Ammon's horn (tissue), 1 donor: ENCODE results near the gene SLC35F3.

Experiments
- DNase-seq: peaks from one replicate; pipeline ENCODE4 v3.0.0-alpha.2; 2016; ENCODE audit warnings: low spot score

The SLC35F3 gene

GRCh38 chr1:233972951-233973635 lies 68.6 kb downstream of the SLC35F3 start:
- DNase-seq = no peak

- DNase-seq = no peak
Measured at GRCh38 chr1:233975486-233975885, 71.0 kb downstream of the SLC35F3 start.

- no peak for DNase-seq
Measured at GRCh38 chr1:233981042-233981675, 76.7 kb downstream of the SLC35F3 start.

GRCh38 chr1:233982827-233983518 lies 78.5 kb downstream of the SLC35F3 start:
- no peak for DNase-seq

- DNase-seq = no peak
Measured at GRCh38 chr1:233983811-233984210, 79.3 kb downstream of the SLC35F3 start.

- DNase-seq = no peak
Measured at GRCh38 chr1:233988963-233989696, 84.7 kb downstream of the SLC35F3 start.

GRCh38 chr1:233990486-233990885 lies 86.0 kb downstream of the SLC35F3 start:
- DNase-seq = no peak

- DNase-seq = no peak
Measured at GRCh38 chr1:233993651-233994050, 89.2 kb downstream of the SLC35F3 start.

- DNase-seq = no peak
Measured at GRCh38 chr1:233994112-233994511, 89.6 kb downstream of the SLC35F3 start.

- DNase-seq = no peak
Measured at GRCh38 chr1:233998456-233998855, 94.0 kb downstream of the SLC35F3 start.

- DNase-seq = no peak
Measured at GRCh38 chr1:233998891-233999290, 94.4 kb downstream of the SLC35F3 start.

GRCh38 chr1:234000557-234001041 lies 96.1 kb downstream of the SLC35F3 start:
- peak; percentile 46 for DNase-seq

GRCh38 chr1:234001817-234002216 lies 97.3 kb downstream of the SLC35F3 start:
- peak; percentile 36 for DNase-seq

- DNase-seq = no peak
Measured at GRCh38 chr1:234004591-234004990, 100.1 kb downstream of the SLC35F3 start.

GRCh38 chr1:234007684-234008083 lies 103.2 kb downstream of the SLC35F3 start:
- DNase-seq = no peak

GRCh38 chr1:234008591-234008990 lies 104.1 kb downstream of the SLC35F3 start:
- no peak for DNase-seq

GRCh38 chr1:234009668-234010067 lies 105.2 kb downstream of the SLC35F3 start:
- no peak for DNase-seq

GRCh38 chr1:234014208-234014607 lies 109.7 kb downstream of the SLC35F3 start:
- no peak for DNase-seq

GRCh38 chr1:234018816-234019215 lies 114.3 kb downstream of the SLC35F3 start:
- no peak for DNase-seq

GRCh38 chr1:234019387-234019786 lies 114.9 kb downstream of the SLC35F3 start:
- DNase-seq = no peak

GRCh38 chr1:234022302-234022701 lies 117.8 kb downstream of the SLC35F3 start:
- DNase-seq = no peak

- DNase-seq = no peak
Measured at GRCh38 chr1:234039603-234040002, 135.1 kb downstream of the SLC35F3 start.
